K562 (cell line): ENCODE measurements around the gene FLOT2. TPM values are rescaled to one million over a fixed set of nuclear protein-coding genes. Genes with fewer than 3 reads are reported as not detected.

Source experiments
- ARID3B ChIP-seq: fragments of 250-450 bp; sonication (Bioruptor Pico); IDR thresholded peaks from 2 replicates; pipeline ENCODE4 v1.4.0; 2020; ENCODE audit warnings: borderline replicate concordance
- ARID4B ChIP-seq: sonication (generic); formaldehyde crosslinking; IDR thresholded peaks from 2 replicates; pipeline ENCODE4 v1.8.0; 2022; ENCODE audit warnings: mild to moderate bottlenecking, missing genetic modification reagents
- E2F5 ChIP-seq: sonication (generic); formaldehyde crosslinking; IDR thresholded peaks from 2 replicates; pipeline ENCODE4 v1.8.0; 2022; ENCODE audit warnings: mild to moderate bottlenecking, missing genetic modification reagents
- GTF2E2 ChIP-seq: fragments of 200-800 bp; sonication (Bioruptor generic); IDR thresholded peaks from 2 replicates; pipeline ENCODE4 v1.6.1; 2016; ENCODE audit warnings: missing genetic modification characterization, missing compliant biosample characterization
- GTF2F1 ChIP-seq: IDR thresholded peaks from 2 replicates; pipeline ENCODE4 v1.6.1; 2011; ENCODE audit warnings: low read depth, low read length, improper control_type of control experiment
- HDAC1 ChIP-seq, 2 experiments: fragments of 450-650 bp; IDR thresholded peaks; 2 replicates each; pipeline ENCODE4 v1.6.1; 2016 to 2017; ENCODE audit warnings: inconsistent platforms in 1 of 2, mild to moderate bottlenecking in 1 of 2, moderate library complexity in 1 of 2
- HMGXB4 ChIP-seq: sonication (generic); formaldehyde crosslinking; IDR thresholded peaks from 2 replicates; pipeline ENCODE4 v1.8.1; 2023; ENCODE audit warnings: mild to moderate bottlenecking, missing genetic modification reagents
- RCOR1 ChIP-seq, 2 experiments: IDR thresholded peaks; 2 replicates each; pipeline ENCODE4 v1.6.1; 2012; ENCODE audit warnings: low read depth in 2 of 2, low read length in 2 of 2, borderline replicate concordance in 1 of 2, improper control_type of control experiment in 1 of 2
- TAF7 ChIP-seq: fragments of 450-650 bp; IDR thresholded peaks from 2 replicates; pipeline ENCODE4 v1.6.1; 2016; ENCODE audit warnings: missing genetic modification characterization, missing compliant biosample characterization
- TCF7L2 ChIP-seq: fragments of 150-350 bp; IDR thresholded peaks from 2 replicates; pipeline ENCODE4 v1.6.1; 2016; ENCODE audit warnings: low read depth, mild to moderate bottlenecking, low read length, moderate library complexity
- XRCC5 ChIP-seq: fragments of 200-400 bp; formaldehyde crosslinking; IDR thresholded peaks from 2 replicates; pipeline ENCODE4 v1.6.1; 2017; ENCODE audit warnings: low read depth, mild to moderate bottlenecking, low read length
- ZBTB8A ChIP-seq: fragments of 450-650 bp; IDR thresholded peaks from 2 replicates; pipeline ENCODE4 v1.6.1; 2018; ENCODE audit warnings: mild to moderate bottlenecking, moderate library complexity; ENCODE audit not compliant: partially characterized antibody
- ZNF133 ChIP-seq: fragments of 250-450 bp; sonication (Bioruptor Pico); IDR thresholded peaks from 2 replicates; pipeline ENCODE4 v1.4.0; 2020; ENCODE audit warnings: mild to moderate bottlenecking
- ZNF197 ChIP-seq: fragments of 200-800 bp; sonication (Bioruptor generic); IDR thresholded peaks from 2 replicates; pipeline ENCODE4 v1.6.1; 2016; ENCODE audit warnings: low read depth, missing genetic modification characterization, missing compliant biosample characterization
- ZNF780A ChIP-seq: fragments of 250-450 bp; sonication (Bioruptor Pico); IDR thresholded peaks from 2 replicates; pipeline ENCODE4 v1.5.0; 2021; ENCODE audit warnings: mild to moderate bottlenecking
- polyA plus RNA-seq, 8 experiments: library from polyadenylated mRNA; depleted of rRNA in 4 of 8; stranded (reverse) in 5 of 8; unstranded in 3 of 8; fragments of >200 nt; fragmentation: Nextera tagmentation in 2 of 8; fragmentation: Illumina TruSeq in 1 of 8; extraction: Ambion mirVana in 2 of 8; extraction: Trizol in 1 of 8; gene quantifications; 2 replicates each; pipeline versions ENCODE4 v1.2.1 to v1.2.3, GENCODE V29; 2011 to 2014; ENCODE audit warnings: inconsistent platforms in 1 of 8, missing spikeins in 1 of 8
- total RNA-seq, 7 experiments: library from RNA; depleted of rRNA in 6 of 7; stranded (reverse); fragments of >200 nt in 6 of 7; fragmentation: Illumina TruSeq in 2 of 7; extraction: Trizol in 2 of 7; gene quantifications; 2 replicates each; pipeline versions ENCODE4 v1.2.1 to v1.2.3, GENCODE V29; 2011 to 2021; ENCODE audit warnings: low replicate concordance in 1 of 7

FLOT2 gene
- total and polyA plus RNA-seq, 9 of the 15 experiments (the other 6 are each of a cell fraction or from before 2014, with no cell fraction given), result 17.5 to 138 (median 41.7) TPM

- TF ChIP-seq ARID3B (CRISPR knock-in tag), result no peak
- peak in 1 of 2 experiments; percentile 98; a peak in 2 of 4 replicates for TF ChIP-seq HDAC1 (IDR thresholded peaks at IDR 0.05)
- peak; percentile 91 for TF ChIP-seq TAF7 (tag)
- TF ChIP-seq RCOR1 (IDR thresholded peaks at IDR 0.05; ENCODE audit: borderline replicate concordance in 1 of 2, low read depth in 2 of 2, low read length in 2 of 2), result 0 out of 4 replicates have a peak, but pooled peaks of 1 of the 2 experiments have one; percentile 20
- TF ChIP-seq ZBTB8A, result no peak
- no peak for TF ChIP-seq ZNF780A (CRISPR knock-in tag)
- TF ChIP-seq ZNF197 (CRISPR knock-in tag), result peak; percentile 80; the same call in 1 of the 2 replicates
- no peak for TF ChIP-seq ZNF133 (CRISPR knock-in tag)
- TF ChIP-seq TCF7L2, result peak; percentile 54
- 0 out of 2 replicates have a peak, but pooled peaks have one; percentile 70 for TF ChIP-seq GTF2F1
- no peak for TF ChIP-seq E2F5 (CRISPR knock-in tag)
- TF ChIP-seq HMGXB4, result peak; percentile 51; the same call in 1 of the 2 replicates
- no peak for TF ChIP-seq XRCC5
- 0 out of 2 replicates have a peak, but pooled peaks have one; percentile 59 for TF ChIP-seq GTF2E2 (tag)
- peak; percentile 91 for TF ChIP-seq ARID4B (CRISPR knock-in tag)
Measured at GRCh38 chr17:28854457-28855335, 42.8 kb downstream of the FLOT2 start, which contains the start of gene ERAL1 (continued).
